ENCODE results near the gene GPR33.

The GPR33 gene

DNA sequence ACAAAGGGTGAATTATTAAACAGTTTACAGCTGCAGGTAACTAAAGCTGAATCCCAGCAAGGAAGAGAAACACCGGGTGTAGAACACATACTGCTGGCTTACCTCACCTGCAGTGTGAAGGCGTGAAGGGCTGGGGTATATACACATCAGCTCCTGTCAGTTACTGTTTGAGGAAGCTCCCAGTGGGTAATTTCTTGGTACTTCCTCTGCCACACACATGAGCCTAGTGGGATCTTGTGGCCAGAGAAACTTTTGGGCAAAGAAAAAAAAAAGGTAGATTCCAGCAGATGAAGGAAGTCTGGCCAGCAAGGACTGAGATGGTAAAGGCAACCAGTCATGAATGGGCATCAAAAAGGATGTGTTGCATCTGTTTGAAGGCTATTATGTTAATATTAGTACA, 14.0 kb upstream of the GPR33 start:
- Histone ChIP-seq H3K9me3 (replicated peaks; ENCODE audit: insufficient read depth, low read length) (no peaks in the 10 kb centered on the region), H4K20me1 (ENCODE audit: insufficient read depth, low read length) (no peaks in the 10 kb centered on the region), H3K36me3 (replicated peaks; ENCODE audit: insufficient read depth, low read length) (no peaks in the 10 kb centered on the region), H3K27ac (ENCODE audit: low read length) (no peak overlapping the region), H2AFZ (ENCODE audit: low read length) (no peak overlapping the region), H3K4me1 (ENCODE audit: low read length) (no peaks in the 10 kb centered on the region), H3K27me3 (replicated peaks; ENCODE audit: insufficient read depth, low read length) (no peaks in the 10 kb centered on the region), H3K4me3 (ENCODE audit: low read length) (no peak overlapping the region), H3K9ac (ENCODE audit: low read length) (no peak overlapping the region), H3K9me2 (replicated peaks; ENCODE audit: insufficient read depth, low read length) (no peaks in the 10 kb centered on the region), H3K79me2 (ENCODE audit: low read length) (no peaks in the 10 kb centered on the region), H3K4me2 (ENCODE audit: low read depth, low read length) (no peak overlapping the region), H3F3A (ENCODE audit: insufficient read depth, low read length) (no peaks in the 10 kb centered on the region)
- no peak for DNase-seq
- no peak for TF ChIP-seq EZH2phosphoT487 (IDR thresholded peaks at IDR 0.05; ENCODE audit: low read length)
- TF ChIP-seq EZH2 (optimal IDR thresholded peaks at IDR 0.05; ENCODE audit: low read depth, low read length): no peak
- TF ChIP-seq, protein P1, sequence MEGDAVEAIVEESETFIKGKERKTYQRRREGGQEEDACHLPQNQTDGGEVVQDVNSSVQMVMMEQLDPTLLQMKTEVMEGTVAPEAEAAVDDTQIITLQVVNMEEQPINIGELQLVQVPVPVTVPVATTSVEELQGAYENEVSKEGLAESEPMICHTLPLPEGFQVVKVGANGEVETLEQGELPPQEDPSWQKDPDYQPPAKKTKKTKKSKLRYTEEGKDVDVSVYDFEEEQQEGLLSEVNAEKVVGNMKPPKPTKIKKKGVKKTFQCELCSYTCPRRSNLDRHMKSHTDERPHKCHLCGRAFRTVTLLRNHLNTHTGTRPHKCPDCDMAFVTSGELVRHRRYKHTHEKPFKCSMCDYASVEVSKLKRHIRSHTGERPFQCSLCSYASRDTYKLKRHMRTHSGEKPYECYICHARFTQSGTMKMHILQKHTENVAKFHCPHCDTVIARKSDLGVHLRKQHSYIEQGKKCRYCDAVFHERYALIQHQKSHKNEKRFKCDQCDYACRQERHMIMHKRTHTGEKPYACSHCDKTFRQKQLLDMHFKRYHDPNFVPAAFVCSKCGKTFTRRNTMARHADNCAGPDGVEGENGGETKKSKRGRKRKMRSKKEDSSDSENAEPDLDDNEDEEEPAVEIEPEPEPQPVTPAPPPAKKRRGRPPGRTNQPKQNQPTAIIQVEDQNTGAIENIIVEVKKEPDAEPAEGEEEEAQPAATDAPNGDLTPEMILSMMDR (IDR thresholded peaks at IDR 0.05; ENCODE audit: low read length): no peak

DNA sequence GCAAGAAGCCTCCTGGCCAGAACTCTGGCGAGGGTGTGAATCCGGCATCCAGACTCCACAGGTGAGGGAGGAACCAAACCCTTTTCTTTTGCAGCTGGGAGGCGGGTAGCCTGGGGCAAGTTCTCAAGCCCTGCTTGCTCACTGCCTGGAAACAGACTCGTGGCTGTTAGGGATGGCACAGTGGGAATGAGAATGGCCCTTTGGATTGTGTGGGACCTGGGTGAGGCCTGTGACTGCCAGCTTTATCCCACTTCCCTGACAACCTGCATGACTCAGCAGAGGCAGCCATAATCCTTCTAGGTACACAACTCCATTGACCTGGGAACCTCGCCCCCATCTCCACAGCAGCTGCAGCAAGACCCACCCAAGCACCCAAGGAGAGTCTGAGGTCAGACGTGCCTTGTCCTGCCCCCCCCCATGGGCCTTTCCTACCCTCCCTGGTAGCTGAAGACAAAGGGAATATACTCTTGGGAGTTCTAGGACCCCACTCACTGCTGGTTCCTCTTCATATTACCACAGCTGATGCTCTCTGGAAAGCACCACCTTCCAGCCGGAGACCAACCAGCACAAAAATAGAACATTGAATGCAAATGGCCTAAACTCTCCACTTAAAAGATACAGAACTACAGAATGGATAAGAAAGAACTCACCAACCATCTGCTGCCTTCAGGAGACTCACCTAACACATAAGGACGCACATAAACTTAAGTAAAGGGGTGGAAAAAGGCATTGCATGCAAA, 5.1 kb upstream of the GPR33 start:
- Histone ChIP-seq H3K9ac (ENCODE audit: low read length) (no peak overlapping the region), H3K9me2 (replicated peaks; ENCODE audit: insufficient read depth, low read length) (no peaks in the 10 kb centered on the region), H3F3A (ENCODE audit: insufficient read depth, low read length) (no peaks in the 10 kb centered on the region), H4K20me1 (ENCODE audit: insufficient read depth, low read length) (no peaks in the 10 kb centered on the region), H3K4me3 (ENCODE audit: low read length) (no peak overlapping the region), H3K36me3 (replicated peaks; ENCODE audit: insufficient read depth, low read length) (no peaks in the 10 kb centered on the region), H2AFZ (ENCODE audit: low read length) (no peak overlapping the region), H3K9me3 (replicated peaks; ENCODE audit: insufficient read depth, low read length) (no peaks in the 10 kb centered on the region), H3K27me3 (replicated peaks; ENCODE audit: insufficient read depth, low read length) (no peaks in the 10 kb centered on the region), H3K27ac (ENCODE audit: low read length) (no peak overlapping the region), H3K4me2 (ENCODE audit: low read depth, low read length) (no peak overlapping the region), H3K79me2 (ENCODE audit: low read length) (no peaks in the 10 kb centered on the region), H3K4me1 (ENCODE audit: low read length) (no peaks in the 10 kb centered on the region)
- DNase-seq: no peak
- TF ChIP-seq EZH2 (optimal IDR thresholded peaks at IDR 0.05; ENCODE audit: low read depth, low read length): no peak
- TF ChIP-seq, protein P1 (IDR thresholded peaks at IDR 0.05; ENCODE audit: low read length): no peak
- TF ChIP-seq EZH2phosphoT487 (IDR thresholded peaks at IDR 0.05; ENCODE audit: low read length): no peak

DNA sequence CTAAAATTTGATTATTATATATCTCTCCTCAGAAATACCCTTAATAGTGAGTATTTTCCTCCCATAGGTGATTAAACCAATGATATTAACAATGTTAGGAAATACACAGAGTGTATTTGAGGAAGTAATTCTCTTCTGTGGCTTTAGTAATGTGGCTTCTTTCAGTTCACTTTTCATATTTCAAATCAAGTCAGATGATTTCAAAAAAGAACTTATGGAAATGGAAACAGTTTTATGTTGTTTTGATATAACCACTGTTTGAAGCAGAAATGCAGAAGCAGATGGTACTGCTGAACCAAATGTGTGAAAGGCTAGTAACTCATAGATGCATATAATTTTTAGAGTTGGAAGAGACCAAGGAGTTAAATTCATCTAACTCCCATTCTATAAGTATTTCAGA, 1.9 kb upstream of the GPR33 start:
- no peaks in the 10 kb centered on the region for H3K27me3 ChIP-seq (replicated peaks; ENCODE audit: insufficient read depth, low read length)

More for the DNA sequence above, 1.9 kb upstream of the GPR33 start:
- H3K9me3 ChIP-seq (replicated peaks; ENCODE audit: insufficient read depth, low read length): no peaks in the 10 kb centered on the region
- H3K79me2 ChIP-seq (ENCODE audit: low read length): no peaks in the 10 kb centered on the region
- no peak overlapping the region for H3K9ac ChIP-seq (ENCODE audit: low read length)
- H3K36me3 ChIP-seq (replicated peaks; ENCODE audit: insufficient read depth, low read length): no peaks in the 10 kb centered on the region
- no peak overlapping the region for H3K4me2 ChIP-seq (ENCODE audit: low read depth, low read length)
- H2AFZ ChIP-seq (ENCODE audit: low read length): no peak overlapping the region
- no peaks in the 10 kb centered on the region for H4K20me1 ChIP-seq (ENCODE audit: insufficient read depth, low read length)
- H3K4me3 ChIP-seq (ENCODE audit: low read length): no peak overlapping the region
- H3K4me1 ChIP-seq (ENCODE audit: low read length): no peaks in the 10 kb centered on the region
- DNase-seq: no peak
- H3K27ac ChIP-seq (ENCODE audit: low read length): no peak overlapping the region
- TF ChIP-seq, protein P1 (IDR thresholded peaks at IDR 0.05; ENCODE audit: low read length): no peak
- TF ChIP-seq EZH2phosphoT487 (IDR thresholded peaks at IDR 0.05; ENCODE audit: low read length) (no peak), EZH2 (optimal IDR thresholded peaks at IDR 0.05; ENCODE audit: low read depth, low read length) (no peak)
- no peaks in the 10 kb centered on the region for H3F3A ChIP-seq (ENCODE audit: insufficient read depth, low read length)
- no peaks in the 10 kb centered on the region for H3K9me2 ChIP-seq (replicated peaks; ENCODE audit: insufficient read depth, low read length)

Measured in MM.1S (cell line).